ENCODE data around the gene ART5.

GRCh38 chr11:3611976-3612678, 29.7 kb downstream of the ART5 start:
- no peak for TF ChIP-seq CTCF (IDR thresholded peaks at IDR 0.05; ENCODE audit: low read depth, low read length)
- TF ChIP-seq POLR2A (IDR thresholded peaks at IDR 0.05; ENCODE audit: extremely low read depth, insufficient read length): no peak
- TF ChIP-seq, protein P1, sequence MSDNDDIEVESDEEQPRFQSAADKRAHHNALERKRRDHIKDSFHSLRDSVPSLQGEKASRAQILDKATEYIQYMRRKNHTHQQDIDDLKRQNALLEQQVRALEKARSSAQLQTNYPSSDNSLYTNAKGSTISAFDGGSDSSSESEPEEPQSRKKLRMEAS (IDR thresholded peaks at IDR 0.05; ENCODE audit: low read depth, low read length): no peak
- no peak for TF ChIP-seq MYC (IDR thresholded peaks at IDR 0.05; ENCODE audit: low read depth, low read length)

All from NB4 (cell line).